Heart right ventricle (tissue), 16 donors: ENCODE results near the gene TCF7L2. TPM values are rescaled to one million over a fixed set of nuclear protein-coding genes. Genes with fewer than 3 reads are reported as not detected.
"Not testable (repeated sequence)": the region's sequence is repeated elsewhere in the genome, so short reads cannot be mapped to it uniquely, and the experiment has no call there.

Source experiments
- ATAC-seq, 8 donors: fragments of 200-7000 bp; cut with Tn5 transposase; one replicate each; pipeline ENCODE4 v1.9.1; 2020; ENCODE audit warnings: mild to moderate bottlenecking in 8 of 8, moderate library complexity in 8 of 8, moderate number of reproducible peaks in 1 of 8
- DNase-seq, 2 donors: peaks; one replicate each; pipeline ENCODE4 v3.0.0-alpha.2; 2020
- H3K27ac ChIP-seq, 10 donors: fragments of 200-600 bp; sonication (generic) in 2 of 10; one replicate each; pipeline versions ENCODE4 v1.5.0 to v1.8.0; 2020 to 2022; ENCODE audit warnings: mild to moderate bottlenecking in 3 of 10
- H3K27me3 ChIP-seq, 7 donors: fragments of 200-600 bp; one replicate each; pipeline ENCODE4 v1.8.0; 2021 to 2022; ENCODE audit warnings: mild to moderate bottlenecking in 2 of 7
- H3K36me3 ChIP-seq, 9 donors: fragments of 200-600 bp; sonication (generic) in 1 of 9; one replicate each; pipeline versions ENCODE4 v1.5.0 to v1.8.0; 2020 to 2022; ENCODE audit warnings: mild to moderate bottlenecking in 2 of 9
- H3K4me1 ChIP-seq, 9 donors: fragments of 200-600 bp; sonication (generic) in 1 of 9; one replicate each; pipeline versions ENCODE4 v1.5.0 to v1.8.0; 2020 to 2022; ENCODE audit warnings: mild to moderate bottlenecking in 4 of 9
- H3K4me3 ChIP-seq, 10 donors: fragments of 200-600 bp; sonication (generic) in 2 of 10; one replicate each; pipeline versions ENCODE4 v1.5.0 to v1.8.0; 2020 to 2022; ENCODE audit warnings: mild to moderate bottlenecking in 7 of 10, moderate library complexity in 2 of 10
- H3K9me3 ChIP-seq, 11 donors: fragments of 200-600 bp in 10 of 11; sonication (generic) in 2 of 11; one replicate each; pipeline versions ENCODE4 v1.5.0 to v1.8.0; 2013 to 2022; ENCODE audit warnings: mild to moderate bottlenecking in 2 of 11, control low read depth in 1 of 11, moderate library complexity in 1 of 11
- WGBS, 2 donors: extraction: QIAGEN DNeasy Blood & Tissue Kit; methylation state at CpG; one replicate each; pipeline ENCODE4 v1.1.7; 2013; ENCODE audit warnings: inconsistent platforms in 1 of 2; 5-methylcytosine and 5-hydroxymethylcytosine counted together
- intact Hi-C, 10 donors: fragments of 100-400 bp; cut with DNase I; formaldehyde crosslinking; loops; one replicate each; pipeline versions ENCODE4 v1.11.1 to v1.14.2; 2022
- polyA plus RNA-seq, 2 donors: library from polyadenylated mRNA; stranded (reverse); fragments of 200-250 nt; gene quantifications; one replicate each; pipeline ENCODE4 v1.2.3, GENCODE V29; 2013
- total RNA-seq, 10 donors: library from RNA; stranded (reverse); fragmentation: NEBNext Ultra II Directional in 3 of 10; extraction: Animal tissue kit (Norgen Biotek cat#: 25700) in 3 of 10; gene quantifications; one replicate each; pipeline versions ENCODE4 v1.2.1 to v1.2.4, GENCODE V29; 2021 to 2023
- TF ChIP-seq, protein P1 (sequence below), 9 donors: fragments of 200-600 bp; sonication (generic) in 2 of 9; IDR thresholded peaks; one replicate each; pipeline versions ENCODE4 v1.5.0 to v1.8.0; 2021 to 2022; ENCODE audit warnings: antibody characterized with exemption in 9 of 9, mild to moderate bottlenecking in 5 of 9, moderate library complexity in 1 of 9
- donor health status: Arrhythmogenic right ventricular cardiomyopathy.
- donor health status: ischemic (EF 13 %, LVEDD 7.1; RV severe dilation, severe dysfunction).
- donor health status: healthy with polysubstance abuse.
- donor health status: DM: no; HTN: yes; CAD: no.
- donor health status: DM: no; HTN: no; CAD: no.
- donor health status: ischemic (EF 25% LVEDD 6.9; RV normal size, moderate dysfunction).
- donor health status: ischemic (EF 25% LVEDD 5.7; RV mildly dilated, moderate dysfunction).
- donor health status: healthy.
- donor health status: DM: yes; HTN: yes; CAD: no.
- donor health status: Ischemic cardiomyopathy.
- donor health status: ischemic (EF 35%, LVEDD 5.7; RV mildly dilated, moderate dysfunction).
- donor health status: nonischemic (EF 11% LVEDD 7.7; RV severe dilation, severe dysfunction).
- donor health status: DM: yes; HTN: yes; CAD: no.
- donor health status: PGD.
- donor health status: ischemic (EF 29% LVEDD 5.4; RV normal size, mild dysfunction).
- donor health status: nonischemic (EF 23%, LVEDD 6.1; RV moderate dilation, normal function).

TCF7L2 gene
- total and polyA plus RNA-seq, 12 donors = 3.6 to 15.8 (median 11.8) TPM

DNA sequence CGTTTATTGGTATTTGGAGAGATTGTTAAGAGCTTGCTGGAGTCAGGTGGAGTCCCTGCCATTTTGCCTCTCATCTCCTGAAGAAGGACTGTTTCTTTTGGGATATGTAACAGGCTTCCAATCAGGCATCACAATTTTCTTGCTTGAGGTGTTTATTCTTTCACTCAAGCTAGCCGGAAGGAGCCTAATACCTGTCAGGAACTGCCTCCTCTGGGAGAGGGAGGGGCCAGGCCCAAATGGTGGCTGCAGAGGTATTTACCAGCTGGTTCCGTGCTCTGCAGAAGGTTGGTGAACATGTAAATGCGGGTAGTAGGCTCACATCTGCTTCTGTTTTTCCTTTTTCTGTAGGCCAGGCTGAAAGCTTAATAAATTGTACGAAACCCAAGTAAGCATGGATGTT is 114.0 kb downstream of the TCF7L2 start:
- H3K4me3 ChIP-seq = no peak overlapping the region
- H3K27me3 ChIP-seq = no peaks in the 10 kb centered on the region
- no peak for ATAC-seq
- H3K27ac ChIP-seq = no peak overlapping the region
- WGBS, 2 donors = 93 to 95% methylated on average over 5 of the region's 5 CpGs
- intact Hi-C loops = loop anchor here in 5 of 10 donors (5.0 to 10.0 kb wide), 4 partner anchors 37 to 112 kb away; partner anchors contain the start of gene TCF7L2 (in 3 of the 5)
- no peaks in the 10 kb centered on the region for H3K36me3 ChIP-seq
- peaks cover 5 to 61% (median 26%) of the 10 kb centered on the region in 9 donors for H3K4me1 ChIP-seq
- DNase-seq = no peak
- TF ChIP-seq, protein P1, sequence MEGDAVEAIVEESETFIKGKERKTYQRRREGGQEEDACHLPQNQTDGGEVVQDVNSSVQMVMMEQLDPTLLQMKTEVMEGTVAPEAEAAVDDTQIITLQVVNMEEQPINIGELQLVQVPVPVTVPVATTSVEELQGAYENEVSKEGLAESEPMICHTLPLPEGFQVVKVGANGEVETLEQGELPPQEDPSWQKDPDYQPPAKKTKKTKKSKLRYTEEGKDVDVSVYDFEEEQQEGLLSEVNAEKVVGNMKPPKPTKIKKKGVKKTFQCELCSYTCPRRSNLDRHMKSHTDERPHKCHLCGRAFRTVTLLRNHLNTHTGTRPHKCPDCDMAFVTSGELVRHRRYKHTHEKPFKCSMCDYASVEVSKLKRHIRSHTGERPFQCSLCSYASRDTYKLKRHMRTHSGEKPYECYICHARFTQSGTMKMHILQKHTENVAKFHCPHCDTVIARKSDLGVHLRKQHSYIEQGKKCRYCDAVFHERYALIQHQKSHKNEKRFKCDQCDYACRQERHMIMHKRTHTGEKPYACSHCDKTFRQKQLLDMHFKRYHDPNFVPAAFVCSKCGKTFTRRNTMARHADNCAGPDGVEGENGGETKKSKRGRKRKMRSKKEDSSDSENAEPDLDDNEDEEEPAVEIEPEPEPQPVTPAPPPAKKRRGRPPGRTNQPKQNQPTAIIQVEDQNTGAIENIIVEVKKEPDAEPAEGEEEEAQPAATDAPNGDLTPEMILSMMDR (IDR thresholded peaks at IDR 0.05) = no peak
- no peaks in the 10 kb centered on the region for H3K9me3 ChIP-seq

DNA sequence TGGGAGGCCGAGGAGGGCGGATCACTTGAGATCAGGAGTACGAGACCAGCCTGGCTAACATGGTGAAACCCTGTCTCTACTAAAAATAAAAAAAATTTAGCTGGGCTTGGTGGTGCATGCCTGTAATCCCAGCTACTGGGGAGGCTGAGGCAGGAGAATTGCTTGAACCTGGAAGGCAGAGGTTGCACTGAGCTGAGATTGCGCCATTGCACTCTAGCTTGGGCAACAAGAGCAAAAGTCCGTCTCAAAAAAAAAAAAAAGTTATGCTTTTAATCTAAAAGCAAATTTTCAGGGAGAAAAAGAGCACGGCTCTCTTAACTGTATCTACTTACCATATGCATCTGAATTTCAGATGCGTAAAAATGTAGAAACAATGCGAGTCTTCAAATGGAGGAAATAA is 116.1 kb downstream of the TCF7L2 start:
- ATAC-seq, DNase-seq, H3K4me3 ChIP-seq, H3K27ac ChIP-seq, H3K27me3 ChIP-seq, H3K9me3 ChIP-seq, H3K36me3 ChIP-seq: not testable (repeated sequence)
- intact Hi-C loops = loop anchor here in 2 of 10 donors (10.0 kb wide), 1 partner anchor 111 kb away; the partner anchor contains the start of gene TCF7L2 (in 2 of the 2)
- peaks cover 2 to 49% (median 17%) of the 10 kb centered on the region in 9 donors for H3K4me1 ChIP-seq
- WGBS, 2 donors = 96 to 99% methylated on average over 8 of the region's 8 CpGs

DNA sequence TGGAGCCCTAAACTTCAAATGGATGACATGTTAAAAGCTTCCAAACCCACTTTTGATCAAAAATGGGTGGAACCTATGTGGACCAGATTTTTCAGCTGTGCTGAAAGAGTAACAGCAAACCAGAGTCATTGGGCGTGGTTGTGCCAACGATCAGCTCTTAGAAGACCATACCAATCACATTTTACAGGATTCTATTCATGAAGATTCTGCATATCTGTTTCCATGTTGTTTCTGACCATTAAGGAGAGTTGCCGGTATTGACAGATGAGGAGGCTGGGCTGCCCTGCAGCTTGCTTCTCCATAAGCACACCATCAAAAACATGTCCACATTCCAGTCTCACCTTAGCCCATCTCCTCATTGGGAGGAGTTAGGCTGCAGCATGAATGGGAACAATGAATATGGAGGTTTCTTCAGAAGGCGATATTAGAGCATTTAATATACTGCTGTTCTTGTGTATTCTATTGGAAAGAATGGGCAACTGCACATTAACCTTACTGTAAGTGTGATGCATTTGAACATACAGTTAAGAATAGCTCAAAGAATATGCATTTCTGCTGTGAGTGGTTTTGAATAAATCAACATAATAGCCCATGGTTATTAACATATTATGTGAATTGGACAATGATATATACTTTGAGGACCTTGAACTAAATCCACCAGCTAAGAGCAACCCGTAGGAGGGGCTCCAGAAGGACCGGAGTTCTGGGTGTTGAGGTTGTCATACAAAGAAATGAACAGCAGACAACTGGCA is 116.7 kb downstream of the TCF7L2 start:
- ATAC-seq (no peak), DNase-seq (no peak)
- Histone ChIP-seq H3K27me3 (no peaks in the 10 kb centered on the region), H3K9me3 (no peaks in the 10 kb centered on the region), H3K4me3 (no peak overlapping the region), H3K4me1 (peaks cover 2 to 49% (median 17%) of the 10 kb centered on the region in 9 donors), H3K36me3 (peaks cover 0 to 7% (median 0%) of the 10 kb centered on the region in 9 donors), H3K27ac (no peak overlapping the region)
- intact Hi-C loops = loop anchor here in 2 of 10 donors (10.0 kb wide), 1 partner anchor 112 kb away; the partner anchor contains the start of gene TCF7L2 (in 2 of the 2)
- TF ChIP-seq, protein P1 (IDR thresholded peaks at IDR 0.05) = no peak
- 94 to 95% methylated on average over 6 of the region's 6 CpGs for whole genome bisulfite sequencing, 2 donors

DNA sequence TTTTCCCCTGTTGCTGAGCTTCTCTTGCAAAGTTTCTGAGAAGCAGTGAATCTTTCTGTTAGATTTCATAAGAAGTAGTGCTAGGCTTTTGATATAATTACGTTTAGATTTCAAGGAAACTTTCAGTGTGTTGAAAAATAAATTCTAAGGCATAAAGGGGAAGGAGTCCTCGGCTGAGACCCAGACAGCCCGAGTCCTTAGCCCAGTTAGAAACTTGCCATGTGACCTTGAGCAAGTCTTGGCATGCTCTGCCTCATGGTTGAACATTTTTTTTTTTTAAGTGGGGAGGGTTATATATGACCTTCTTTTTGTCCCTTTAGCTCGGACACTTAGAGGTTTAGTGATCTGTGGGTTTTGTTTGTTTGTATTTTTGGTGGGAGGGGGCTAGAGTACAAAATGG is 117.5 kb downstream of the TCF7L2 start:
- WGBS, 2 donors = 48 to 53% methylated on average over 4 of the region's 4 CpGs
- Histone ChIP-seq H3K4me1 (peaks cover 2 to 53% (median 19%) of the 10 kb centered on the region in 9 donors), H3K36me3 (peaks cover 0 to 7% (median 0%) of the 10 kb centered on the region in 9 donors), H3K27ac (no peak overlapping the region), H3K4me3 (no peak overlapping the region), H3K27me3 (no peaks in the 10 kb centered on the region), H3K9me3 (no peaks in the 10 kb centered on the region)
- intact Hi-C loops = loop anchor here in 2 of 10 donors (10.0 kb wide), 1 partner anchor 113 kb away; the partner anchor contains the start of gene TCF7L2 (in 2 of the 2)
- TF ChIP-seq, protein P1 (IDR thresholded peaks at IDR 0.05) = no peak
- DNase-seq (no peak), ATAC-seq (no peak)
